T-cell (primary cell): ENCODE measurements around the gene TMEM235. TPM values are rescaled to one million over a fixed set of nuclear protein-coding genes. Genes with fewer than 3 reads are reported as not detected.
A peak's percentile ranks its signal among the peaks of the same experiment; 100 is the strongest.

Source experiments
- ATAC-seq, 4 experiments: fragments of 200-7000 bp in 3 of 4; fragments of 150-1000 bp in 1 of 4; cut with Tn5 transposase; replicated peaks in 1 of 4; 1 replicate in 3 of 4; 2 replicates in 1 of 4; pipeline ENCODE4 v1.10.0; 2021; ENCODE audit warnings: moderate library complexity in 3 of 4, mild to moderate bottlenecking in 2 of 4, moderate number of reproducible peaks in 1 of 4
- CTCF ChIA-PET, 2 donors: fragments of 300-600 bp; sonication (Branson Sonifier 250); formaldehyde crosslinking; loops; one replicate each; lab custom pipeline; 2022; ENCODE audit warnings: antibody characterized with exemption in 2 of 2; lab: Charles Lee
- POLR2A ChIA-PET, 2 donors: fragments of 300-600 bp; sonication (Branson Sonifier 250); formaldehyde crosslinking; loops; one replicate each; lab custom pipeline; 2022; ENCODE audit warnings: antibody characterized with exemption in 2 of 2; lab: Charles Lee
- DNase-seq, 35 experiments: peaks; one replicate each; pipeline versions ENCODE4 v3.0.0 to v3.0.0-alpha.2; 2013 to 2023
- H3K27ac ChIP-seq: one replicate; pipeline ENCODE4 v1.5.1; 2013; ENCODE audit warnings: low read length
- H3K27me3 ChIP-seq, 2 experiments: replicated peaks in 1 of 2; 1 replicate in 1 of 2; 2 replicates in 1 of 2; pipeline versions ENCODE4 v1.6.1 to v1.7.0; 2013; ENCODE audit warnings: low read length in 1 of 2, mixed read lengths in 1 of 2; ENCODE audit not compliant: control insufficient read depth in 2 of 2, insufficient read depth in 2 of 2; ENCODE audit errors: extremely low read depth in 1 of 2
- H3K36me3 ChIP-seq, 2 donors: 1 replicate in 1 of 2; 2 replicates in 1 of 2; pipeline versions ENCODE4 v1.6.1 to v1.7.0; 2013; ENCODE audit warnings: low read length in 1 of 2; ENCODE audit not compliant: control insufficient read depth in 2 of 2, insufficient read depth in 1 of 2; ENCODE audit errors: extremely low read depth in 1 of 2
- H3K4me1 ChIP-seq, 2 experiments: 1 replicate in 1 of 2; 2 replicates in 1 of 2; pipeline versions ENCODE4 v1.6.1 to v1.7.0; 2013; ENCODE audit warnings: low read length in 2 of 2, mixed read lengths in 1 of 2; ENCODE audit not compliant: insufficient read depth in 2 of 2, control insufficient read depth in 1 of 2; ENCODE audit errors: extremely low read depth in 1 of 2
- H3K4me3 ChIP-seq, 2 donors: 1 replicate in 1 of 2; 2 replicates in 1 of 2; pipeline versions ENCODE4 v1.5.1 to v1.7.0; 2013; ENCODE audit warnings: mild to moderate bottlenecking in 2 of 2, low read length in 1 of 2, moderate library complexity in 1 of 2; ENCODE audit not compliant: control insufficient read depth in 1 of 2; ENCODE audit errors: extremely low read depth in 1 of 2
- H3K9me3 ChIP-seq: 2 replicates; pipeline ENCODE4 v1.7.0; 2013
- H3K27ac Mint-ChIP-seq, 2 donors: one replicate each; pipeline ENCODE4 v1.8.0; 2020 to 2021; ENCODE audit warnings: mild to moderate bottlenecking in 2 of 2, mixed read lengths in 2 of 2
- H3K27me3 Mint-ChIP-seq, 2 donors: one replicate each; pipeline ENCODE4 v1.8.0; 2021 to 2022; ENCODE audit warnings: mixed read lengths in 2 of 2
- H3K36me3 Mint-ChIP-seq: one replicate; pipeline ENCODE4 v1.8.0; 2021; ENCODE audit warnings: mixed read lengths
- H3K4me1 Mint-ChIP-seq, 3 donors: one replicate each; pipeline ENCODE4 v1.8.0; 2020 to 2022; ENCODE audit warnings: mixed read lengths in 3 of 3, mild to moderate bottlenecking in 1 of 3
- H3K4me3 Mint-ChIP-seq, 3 donors: one replicate each; pipeline ENCODE4 v1.8.0; 2020 to 2022; ENCODE audit warnings: mild to moderate bottlenecking in 3 of 3, mixed read lengths in 3 of 3, moderate library complexity in 3 of 3
- H3K9me3 Mint-ChIP-seq, 3 donors: one replicate each; pipeline ENCODE4 v1.8.0; 2020 to 2022; ENCODE audit warnings: mixed read lengths in 3 of 3
- WGBS: methylation state at CpG from one replicate; pipeline ENCODE4 v1.1.5; 2013; ENCODE audit warnings: missing lambda C conversion rate; ENCODE audit not compliant: insufficient coverage; 5-methylcytosine and 5-hydroxymethylcytosine counted together
- total RNA-seq, 35 experiments: library from RNA in 6 of 35; stranded (reverse) in 6 of 35; fragments of 120-200 nt in 1 of 35; gene quantifications; one replicate each; pipeline versions ENCODE4 v1.2.1 to v1.2.4 and lab custom pipeline; 2013 to 2026

Gene TMEM235
- total RNA-seq, 5 donors from 2014 or later (not counting 1 experiment from before 2014, with no cell fraction given): not detected

GRCh38 chr17:78186692-78187595, 44.5 kb upstream of the TMEM235 start, which contains the start of the genes AFMID and TK1:
AFMID (plus strand) TSS chr17:78187362; CDS start chr17:78187371, 9 bp downstream.
TK1 (minus strand) TSS chr17:78187052; CDS start chr17:78186994, 58 bp downstream.
- no peaks in the 10 kb centered on the region for H3K9me3 Mint-ChIP-seq
- Histone ChIP-seq H3K27ac (no peak within 1 kb of the TSS), H3K4me1 (peaks cover 0 to 16% of the 10 kb centered on the region in 2 experiments), H3K9me3 (no peaks in the 10 kb centered on the region), H3K27me3 (no peaks in the 10 kb centered on the region), H3K36me3 (no peaks in the 10 kb centered on the region), H3K4me3 (peak within 1 kb of the TSS; percentile 59 to 79)
- peak; percentile 35 to 82 (median 59) for DNase-seq
- peak; percentile 85 to 90 (median 88) for ATAC-seq
- POLR2A ChIA-PET: no interaction called here
- H3K27me3 Mint-ChIP-seq: no peaks in the 10 kb centered on the region
- peak within 1 kb of the TSS; percentile 63 to 82 (median 75) for H3K4me3 Mint-ChIP-seq
- peaks cover 0 to 12% (median 8%) of the 10 kb centered on the region in 3 donors for H3K4me1 Mint-ChIP-seq
- H3K27ac Mint-ChIP-seq: peak within 1 kb of the TSS; percentile 56 to 68
- H3K36me3 Mint-ChIP-seq: no peaks in the 10 kb centered on the region
- CTCF ChIA-PET: interaction anchor here (0.6 to 1.0 kb wide), 4 partner anchors 47 to 1807 kb away, joined by 3 to 5 read pairs (median 4); no protein-coding TSS in a partner anchor
- 5% methylated on average over 53 of the region's 57 CpGs for WGBS

DNA sequence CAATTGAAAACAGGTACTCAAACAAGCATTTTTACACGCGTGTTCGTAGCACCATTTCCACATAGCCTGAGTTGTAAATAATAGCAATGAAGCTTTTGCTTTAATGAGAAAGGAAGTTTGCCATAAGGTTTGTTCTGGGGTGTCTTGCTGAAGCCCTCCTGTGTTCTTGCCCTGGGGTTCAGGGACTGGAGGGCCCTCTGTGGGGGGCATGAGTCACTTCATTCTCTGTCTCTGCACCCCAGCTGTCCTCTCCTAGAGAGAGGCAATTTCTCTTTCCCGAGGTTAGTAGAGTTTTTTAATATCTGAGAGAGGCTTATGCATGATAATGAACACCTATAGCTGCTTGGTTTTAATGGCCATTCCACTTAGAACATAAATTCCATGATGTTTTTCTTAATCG, 34.7 kb upstream of the TMEM235 start:
- POLR2A ChIA-PET: no interaction called here
- 83% methylated on average over 1 of the region's 5 CpGs for WGBS
- CTCF ChIA-PET: no interaction called here

GRCh38 chr17:78197147-78197832, 34.1 kb upstream of the TMEM235 start:
- H3K4me1 Mint-ChIP-seq: peaks cover 0 to 2% (median 0%) of the 10 kb centered on the region in 3 donors
- no peak for ATAC-seq
- POLR2A ChIA-PET: no interaction called here
- CTCF ChIA-PET: interaction anchor here in 1 of 2 donors (0.5 kb wide), 1 partner anchor 20 kb away, joined by 5 read pairs; no protein-coding TSS in a partner anchor
- Histone ChIP-seq H3K4me3 (no peak overlapping the region), H3K4me1 (no peaks in the 10 kb centered on the region), H3K36me3 (no peaks in the 10 kb centered on the region), H3K27ac (no peak overlapping the region), H3K27me3 (no peaks in the 10 kb centered on the region), H3K9me3 (no peaks in the 10 kb centered on the region)
- no peak overlapping the region for H3K27ac Mint-ChIP-seq
- no peak for DNase-seq
- H3K4me3 Mint-ChIP-seq: no peak overlapping the region
- H3K36me3 Mint-ChIP-seq: no peaks in the 10 kb centered on the region
- H3K27me3 Mint-ChIP-seq: no peaks in the 10 kb centered on the region
- WGBS: 98% methylated on average over 9 of the region's 9 CpGs
- H3K9me3 Mint-ChIP-seq: no peaks in the 10 kb centered on the region

More for the DNA sequence above, 34.7 kb upstream of the TMEM235 start:
- ATAC-seq: no peak
- DNase-seq: no peak
- Mint-ChIP-seq H3K4me1 (peaks cover 0 to 2% (median 0%) of the 10 kb centered on the region in 3 donors), H3K9me3 (no peaks in the 10 kb centered on the region), H3K27me3 (no peaks in the 10 kb centered on the region), H3K27ac (no peak overlapping the region), H3K4me3 (no peak overlapping the region), H3K36me3 (no peaks in the 10 kb centered on the region)
- H3K4me3 ChIP-seq: no peak overlapping the region
- no peak overlapping the region for H3K27ac ChIP-seq
- no peaks in the 10 kb centered on the region for H3K36me3 ChIP-seq
- H3K27me3 ChIP-seq: no peaks in the 10 kb centered on the region
- H3K4me1 ChIP-seq: no peaks in the 10 kb centered on the region
- no peaks in the 10 kb centered on the region for H3K9me3 ChIP-seq

DNA sequence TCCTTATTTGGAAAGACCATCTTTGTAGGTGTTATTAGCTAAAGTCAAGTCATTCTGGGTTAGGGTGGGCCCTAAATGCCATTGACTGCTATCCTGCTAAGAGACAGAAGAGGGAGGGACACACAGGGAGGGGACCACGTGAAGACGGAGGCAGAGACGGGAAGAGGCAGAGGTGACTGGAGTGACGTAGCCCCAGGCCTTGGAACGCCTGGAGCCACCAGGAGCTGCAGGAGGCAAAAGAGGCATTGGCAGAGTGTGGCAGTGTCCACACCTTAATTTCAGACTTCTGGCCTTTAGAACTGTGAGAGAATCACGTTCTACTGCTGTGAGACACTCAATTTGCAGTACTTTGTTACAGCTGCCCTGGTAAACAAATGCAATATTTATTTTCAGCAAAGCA, 31.0 kb upstream of the TMEM235 start:
- Histone ChIP-seq H3K27me3 (no peaks in the 10 kb centered on the region), H3K36me3 (no peaks in the 10 kb centered on the region), H3K4me1 (no peaks in the 10 kb centered on the region), H3K4me3 (no peak overlapping the region), H3K27ac (no peak overlapping the region), H3K9me3 (no peaks in the 10 kb centered on the region)
- DNase-seq (no peak), ATAC-seq (no peak)
- H3K36me3 Mint-ChIP-seq: no peaks in the 10 kb centered on the region
- no peak overlapping the region for H3K4me3 Mint-ChIP-seq
- no peaks in the 10 kb centered on the region for H3K9me3 Mint-ChIP-seq
- CTCF ChIA-PET: no interaction called here
- POLR2A ChIA-PET: no interaction called here
- 93% methylated on average over 6 of the region's 6 CpGs for WGBS
- no peaks in the 10 kb centered on the region for H3K27me3 Mint-ChIP-seq
- peaks cover 0 to 2% (median 0%) of the 10 kb centered on the region in 3 donors for H3K4me1 Mint-ChIP-seq
- no peak overlapping the region for H3K27ac Mint-ChIP-seq

GRCh38 chr17:78202666-78203065, 28.8 kb upstream of the TMEM235 start:
- ChIA-PET CTCF (interaction anchor here (0.7 to 0.8 kb wide), 4 partner anchors 13 to 244 kb away, joined by 4 to 8 read pairs (median 4); partner anchors contain the start of gene TNRC6C (in 1 of the 2)), POLR2A (interaction anchor here in 1 of 2 donors (0.7 kb wide), 1 partner anchor 39 kb away, joined by 3 read pairs; no protein-coding TSS in a partner anchor)
- Histone ChIP-seq H3K4me3 (no peak overlapping the region), H3K27me3 (no peaks in the 10 kb centered on the region), H3K9me3 (no peaks in the 10 kb centered on the region), H3K4me1 (no peaks in the 10 kb centered on the region), H3K36me3 (no peaks in the 10 kb centered on the region), H3K27ac (no peak overlapping the region)
- H3K9me3 Mint-ChIP-seq: no peaks in the 10 kb centered on the region
- DNase-seq (no peak), ATAC-seq (no peak)
- no peak overlapping the region for H3K27ac Mint-ChIP-seq
- H3K4me3 Mint-ChIP-seq: no peak overlapping the region
- H3K36me3 Mint-ChIP-seq: no peaks in the 10 kb centered on the region
- H3K4me1 Mint-ChIP-seq: peaks cover 0 to 2% (median 0%) of the 10 kb centered on the region in 3 donors
- H3K27me3 Mint-ChIP-seq: no peaks in the 10 kb centered on the region
- WGBS: 91% methylated on average over 8 of the region's 8 CpGs
